GM12878 (cell line): Measurements from ENCODE around the gene SRP14. TPM values are rescaled to one million over a fixed set of nuclear protein-coding genes. Genes with fewer than 3 reads are reported as not detected.

Experiments used
- ATAC-seq: fragments of 200-7000 bp; cut with Tn5 transposase; 3 replicates; pipeline ENCODE4 v1.9.1; 2020; ENCODE audit warnings: mild to moderate bottlenecking, moderate library complexity
- BruUV-seq: library from RNA; stranded (reverse); fragments of 400-500 nt; replicated peaks from 2 replicates; lab custom pipeline; 2021; lab: Mats Ljungman, UMichigan
- CTCF ChIA-PET: fragments of 300-600 bp; sonication (Branson Sonifier 250); formaldehyde crosslinking; extraction: SDS; loops from one replicate; lab custom pipeline; 2021; ENCODE audit warnings: inconsistent platforms; lab: Yijun Ruan, JAX
- POLR2A ChIA-PET: fragments of 350-600 bp; formaldehyde crosslinking; extraction: SDS; loops from one replicate; lab custom pipeline; 2021; ENCODE audit warnings: inconsistent platforms; lab: Charles Lee
- RAD21 ChIA-PET: fragments of 300-600 bp; sonication (Branson Sonifier 250); formaldehyde crosslinking; loops from one replicate; lab custom pipeline; 2023; ENCODE audit warnings: antibody characterized with exemption; ENCODE audit not compliant: unreplicated experiment; lab: Charles Lee
- SMC1A ChIA-PET: fragments of 300-600 bp; sonication (Branson Sonifier 250); formaldehyde crosslinking; loops from one replicate; lab custom pipeline; 2023; ENCODE audit not compliant: unreplicated experiment, uncharacterized antibody; lab: Charles Lee
- DNase-seq: peaks from one replicate; pipeline ENCODE4 v3.0.0-alpha.2; 2011; ENCODE audit warnings: low read depth, low spot score
- FAIRE-seq: peaks from 3 replicates; lab custom pipeline; 2011; peaks lifted over from hg19 to GRCh38; lab: Jason Lieb, UNC
- H2AFZ ChIP-seq: 2 replicates; pipeline ENCODE4 v1.6.0; 2011; ENCODE audit warnings: low read depth, low read length, control low read depth; ENCODE audit not compliant: control insufficient read depth
- H3K27ac ChIP-seq: 2 replicates; pipeline ENCODE4 v1.5.1; 2011; ENCODE audit warnings: control low read depth; ENCODE audit not compliant: control insufficient read depth, insufficient read depth
- H3K27me3 ChIP-seq, 2 experiments: replicated peaks in 1 of 2; 2 replicates each; pipeline versions ENCODE4 v1.6.0 to v1.6.1; 2011; ENCODE audit warnings: low read length in 1 of 2; ENCODE audit not compliant: control insufficient read depth in 2 of 2, insufficient read depth in 2 of 2
- H3K36me3 ChIP-seq, 2 experiments: 2 replicates each; pipeline ENCODE4 v1.5.1; 2011; ENCODE audit warnings: low read length in 1 of 2; ENCODE audit not compliant: control insufficient read depth in 2 of 2, insufficient read depth in 2 of 2
- H3K4me1 ChIP-seq: 2 replicates; pipeline ENCODE4 v1.6.1; 2011; ENCODE audit warnings: mild to moderate bottlenecking, low read length, moderate library complexity, mixed read lengths; ENCODE audit not compliant: control insufficient read depth, insufficient read depth
- H3K4me2 ChIP-seq: 2 replicates; pipeline ENCODE4 v1.6.0; 2011; ENCODE audit warnings: control low read depth; ENCODE audit not compliant: control insufficient read depth, insufficient read depth
- H3K4me3 ChIP-seq: fragments of 200-600 bp; sonication (generic); 2 replicates; pipeline ENCODE4 v1.5.1; 2016
- H3K79me2 ChIP-seq: 2 replicates; pipeline ENCODE4 v1.6.0; 2011; ENCODE audit warnings: low read length; ENCODE audit not compliant: control insufficient read depth, insufficient read depth
- H3K9ac ChIP-seq: 2 replicates; pipeline ENCODE4 v1.8.0; 2011; ENCODE audit warnings: low read length, control low read depth, mixed read lengths; ENCODE audit not compliant: control insufficient read depth, insufficient read depth
- H3K9me3 ChIP-seq: replicated peaks from 3 replicates; pipeline ENCODE4 v1.5.1; 2011; ENCODE audit warnings: mild to moderate bottlenecking, low read length; ENCODE audit not compliant: control insufficient read depth, insufficient read depth
- H4K20me1 ChIP-seq: 2 replicates; pipeline ENCODE4 v1.6.0; 2011; ENCODE audit not compliant: control insufficient read depth, insufficient read depth
- ATF7 ChIP-seq: fragments of 450-650 bp; IDR thresholded peaks from 2 replicates; pipeline ENCODE4 v1.6.1; 2016; ENCODE audit warnings: low read depth, mild to moderate bottlenecking
- CHD4 ChIP-seq: fragments of 200-600 bp; sonication (generic); IDR thresholded peaks from 2 replicates; pipeline ENCODE4 v1.6.1; 2016; ENCODE audit warnings: mild to moderate bottlenecking
- CREM ChIP-seq: IDR thresholded peaks from 2 replicates; pipeline ENCODE4 v1.6.1; 2014; ENCODE audit warnings: antibody characterized with exemption, low read depth
- DPF2 ChIP-seq: fragments of 450-650 bp; IDR thresholded peaks from 2 replicates; pipeline ENCODE4 v1.6.1; 2017; ENCODE audit warnings: mild to moderate bottlenecking
- FOXK2 ChIP-seq: fragments of 450-650 bp; IDR thresholded peaks from 2 replicates; pipeline ENCODE4 v1.6.1; 2017; ENCODE audit warnings: mild to moderate bottlenecking, moderate library complexity
- NR2F1 ChIP-seq: fragments of 450-650 bp; conservative IDR thresholded peaks from 2 replicates; pipeline ENCODE4 v1.6.1; 2017; ENCODE audit warnings: mild to moderate bottlenecking
- PAX8 ChIP-seq: fragments of 450-650 bp; IDR thresholded peaks from 2 replicates; pipeline ENCODE4 v1.6.1; 2017; ENCODE audit warnings: mild to moderate bottlenecking, moderate library complexity
- SIN3A ChIP-seq: IDR thresholded peaks from 2 replicates; pipeline ENCODE4 v1.6.1; 2012; ENCODE audit warnings: low read depth, low read length, improper control_type of control experiment
- SIX5 ChIP-seq: IDR thresholded peaks from 2 replicates; pipeline ENCODE4 v1.6.1; 2011; ENCODE audit warnings: mild to moderate bottlenecking, low read depth, low read length, moderate library complexity; ENCODE audit not compliant: severe bottlenecking
- WGBS: methylation state at CpG from one replicate; pipeline ENCODE4 v1.1.6; 2016; ENCODE audit warnings: low lambda C conversion rate; ENCODE audit not compliant: insufficient replicate concordance, insufficient coverage; ENCODE audit errors: missing lambda C conversion rate; 5-methylcytosine and 5-hydroxymethylcytosine counted together
- in situ Hi-C: fragments of 300-500 bp; cut with MboI; formaldehyde crosslinking; loops from 9 replicates; pipeline ENCODE4 v1.14.3; 2018; ENCODE audit warnings: mixed read lengths
- intact Hi-C: fragments of 100-400 bp; cut with micrococcal nuclease; formaldehyde crosslinking; loops from one replicate; pipeline ENCODE4 v1.14.2; 2022; ENCODE audit not compliant: unreplicated experiment
- polyA plus RNA-seq, 11 experiments: library from polyadenylated mRNA; depleted of rRNA in 4 of 11; unstranded in 6 of 11; stranded (reverse) in 5 of 11; fragments of >200 nt; fragmentation: Nextera tagmentation in 4 of 11; fragmentation: Illumina TruSeq in 1 of 11; extraction: Ambion mirVana in 4 of 11; extraction: Trizol in 1 of 11; gene quantifications; 1 replicate in 1 of 11; 2 replicates in 10 of 11; pipeline versions ENCODE4 v1.2.1 to v1.2.3, GENCODE V29; 2011 to 2016; ENCODE audit warnings: inconsistent platforms in 2 of 11, missing spikeins in 2 of 11, low read depth in 1 of 11
- total RNA-seq, 4 experiments: library from RNA; depleted of rRNA in 3 of 4; stranded (reverse); fragments of >200 nt in 3 of 4; fragmentation: Illumina TruSeq in 1 of 4; extraction: Trizol in 1 of 4; gene quantifications; 2 replicates each; pipeline versions ENCODE4 v1.2.1 to v1.2.3, GENCODE V29; 2013 to 2021
- TF ChIP-seq, protein P1 (sequence below): fragments of 150-350 bp; IDR thresholded peaks from 2 replicates; pipeline ENCODE4 v1.6.1; 2016; ENCODE audit warnings: low read depth, low read length
- TF ChIP-seq, protein P2 (sequence below): IDR thresholded peaks from 2 replicates; pipeline ENCODE4 v1.6.1; 2012; ENCODE audit warnings: low read depth, low read length, improper control_type of control experiment

SRP14 gene
- total and polyA plus RNA-seq, 10 of the 15 experiments (the other 5 are each of a cell fraction or from before 2014, with no cell fraction given): 141 to 1,182 (median 493) TPM

DNA sequence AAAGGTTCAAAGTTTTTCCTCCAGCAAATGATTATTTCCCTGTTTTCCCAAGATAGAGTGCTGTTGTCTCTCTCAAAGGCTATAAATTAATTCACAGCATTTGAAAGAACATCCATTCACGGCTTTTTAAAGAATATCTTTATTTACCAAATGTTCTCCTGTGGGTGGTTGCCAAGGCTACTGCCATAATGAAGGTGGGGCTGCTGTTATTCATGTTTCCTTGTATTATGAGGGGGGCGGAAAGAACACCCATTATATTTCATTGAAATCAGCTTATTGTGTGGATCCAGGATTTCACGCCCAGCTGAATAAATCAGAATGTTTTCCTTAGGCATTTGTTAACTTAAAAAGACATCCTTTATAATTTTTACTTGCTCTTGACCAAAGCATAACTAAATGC is 10.1 kb downstream of the SRP14 start (continued):
- TF ChIP-seq, protein P1, sequence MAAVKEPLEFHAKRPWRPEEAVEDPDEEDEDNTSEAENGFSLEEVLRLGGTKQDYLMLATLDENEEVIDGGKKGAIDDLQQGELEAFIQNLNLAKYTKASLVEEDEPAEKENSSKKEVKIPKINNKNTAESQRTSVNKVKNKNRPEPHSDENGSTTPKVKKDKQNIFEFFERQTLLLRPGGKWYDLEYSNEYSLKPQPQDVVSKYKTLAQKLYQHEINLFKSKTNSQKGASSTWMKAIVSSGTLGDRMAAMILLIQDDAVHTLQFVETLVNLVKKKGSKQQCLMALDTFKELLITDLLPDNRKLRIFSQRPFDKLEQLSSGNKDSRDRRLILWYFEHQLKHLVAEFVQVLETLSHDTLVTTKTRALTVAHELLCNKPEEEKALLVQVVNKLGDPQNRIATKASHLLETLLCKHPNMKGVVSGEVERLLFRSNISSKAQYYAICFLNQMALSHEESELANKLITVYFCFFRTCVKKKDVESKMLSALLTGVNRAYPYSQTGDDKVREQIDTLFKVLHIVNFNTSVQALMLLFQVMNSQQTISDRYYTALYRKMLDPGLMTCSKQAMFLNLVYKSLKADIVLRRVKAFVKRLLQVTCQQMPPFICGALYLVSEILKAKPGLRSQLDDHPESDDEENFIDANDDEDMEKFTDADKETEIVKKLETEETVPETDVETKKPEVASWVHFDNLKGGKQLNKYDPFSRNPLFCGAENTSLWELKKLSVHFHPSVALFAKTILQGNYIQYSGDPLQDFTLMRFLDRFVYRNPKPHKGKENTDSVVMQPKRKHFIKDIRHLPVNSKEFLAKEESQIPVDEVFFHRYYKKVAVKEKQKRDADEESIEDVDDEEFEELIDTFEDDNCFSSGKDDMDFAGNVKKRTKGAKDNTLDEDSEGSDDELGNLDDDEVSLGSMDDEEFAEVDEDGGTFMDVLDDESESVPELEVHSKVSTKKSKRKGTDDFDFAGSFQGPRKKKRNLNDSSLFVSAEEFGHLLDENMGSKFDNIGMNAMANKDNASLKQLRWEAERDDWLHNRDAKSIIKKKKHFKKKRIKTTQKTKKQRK: no peak
- no peak for TF ChIP-seq CREM
- TF ChIP-seq, protein P2, sequence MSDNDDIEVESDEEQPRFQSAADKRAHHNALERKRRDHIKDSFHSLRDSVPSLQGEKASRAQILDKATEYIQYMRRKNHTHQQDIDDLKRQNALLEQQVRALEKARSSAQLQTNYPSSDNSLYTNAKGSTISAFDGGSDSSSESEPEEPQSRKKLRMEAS: no peak
- TF ChIP-seq, all 136 proteins: peak for 0

DNA sequence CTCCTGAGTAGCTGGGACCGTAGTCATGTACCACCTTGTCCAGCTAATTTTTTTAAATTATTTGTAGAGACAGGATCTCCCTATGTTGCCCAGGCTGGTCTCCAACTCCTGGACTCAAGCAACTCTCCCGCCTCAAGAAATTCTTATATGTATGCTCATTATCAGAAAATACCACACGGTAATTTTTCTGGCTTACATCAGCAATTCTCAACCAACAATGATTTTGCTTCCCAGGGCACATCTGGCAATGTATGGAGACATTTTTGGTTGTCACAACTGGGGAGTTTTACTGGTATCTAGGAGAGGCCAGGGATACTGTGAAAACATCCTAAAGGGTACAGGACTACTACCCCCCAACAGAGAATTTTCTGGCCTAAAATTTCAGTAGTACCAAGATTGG is 10.8 kb downstream of the SRP14 start:
- in situ Hi-C loops: no loop called here
- H3K27me3 ChIP-seq: no peaks in the 10 kb centered on the region
- POLR2A ChIA-PET: no interaction called here
- H3K9me3 ChIP-seq: no peaks in the 10 kb centered on the region
- 100% methylated on average over 3 of the region's 3 CpGs for WGBS
- H2AFZ ChIP-seq: no peak overlapping the region
- FAIRE-seq: no peak
- intact Hi-C loops: no loop called here
- no peak overlapping the region for H3K27ac ChIP-seq
- TF ChIP-seq SIX5 (no peak), ATF7 (no peak), CHD4 (no peak), DPF2 (no peak), PAX8 (no peak), NR2F1 (no peak), SIN3A (no peak), FOXK2 (no peak)
- TF ChIP-seq, all 136 proteins: peak for 0
- peaks cover 1 to 25% of the 10 kb centered on the region in 2 experiments for H3K36me3 ChIP-seq
- DNase-seq (no peak), ATAC-seq (no peak)
- H3K4me1 ChIP-seq: no peaks in the 10 kb centered on the region
- RAD21 ChIA-PET: no interaction called here
- H4K20me1 ChIP-seq: no peaks in the 10 kb centered on the region; the same call in 1 of the 2 replicates
- H3K79me2 ChIP-seq: no peaks in the 10 kb centered on the region
- CTCF ChIA-PET: interaction anchor here (0.6 to 1.0 kb wide), 4 partner anchors 9 to 197 kb away, joined by 3 read pairs; no protein-coding TSS in a partner anchor
- no TSS peak for BruUV-seq
- no peak overlapping the region for H3K4me3 ChIP-seq
- no peak overlapping the region for H3K9ac ChIP-seq
- H3K4me2 ChIP-seq: no peak overlapping the region
- SMC1A ChIA-PET: interaction anchor here (23.0 kb wide), 1 partner anchor 75 kb away, joined by 1082 read pairs; the partner anchor contains the start of gene BMF
